Measurements from ENCODE around the gene EPS8. TPM values are rescaled to one million over a fixed set of nuclear protein-coding genes. Genes with fewer than 3 reads are reported as not detected.

The EPS8 gene
- polyA plus RNA-seq, 3 donors, result 4.1 to 4.8 (median 4.3) TPM

GRCh38 chr12:15706010-15706676, 83.0 kb downstream of the EPS8 start:
- Histone ChIP-seq H3K36me3 (replicated peaks in 1 of 2; ENCODE audit: control insufficient read depth in 1 of 2, insufficient read depth in 2 of 2, low read length in 2 of 2) (no peaks in the 10 kb centered on the region), H3K9ac (ENCODE audit: insufficient read depth, low read length, poor library complexity, severe bottlenecking) (no peak overlapping the region), H3K27me3 (ENCODE audit: control insufficient read depth in 2 of 2, insufficient read depth in 2 of 2, low read length in 2 of 2) (no peaks in the 10 kb centered on the region), H3K4me1 (ENCODE audit: control insufficient read depth in 1 of 2, insufficient read depth in 2 of 2, low read length in 2 of 2) (peaks cover 12 to 20% of the 10 kb centered on the region in 2 donors), H4K20me1 (ENCODE audit: insufficient read depth, low read length) (no peaks in the 10 kb centered on the region), H3K79me2 (ENCODE audit: insufficient read depth, low read length) (no peaks in the 10 kb centered on the region), H3K4me2 (replicated peaks; ENCODE audit: extremely low read depth, low read length, poor library complexity, severe bottlenecking) (no peak overlapping the region), H2AFZ (ENCODE audit: insufficient read depth, low read depth, low read length, poor library complexity, severe bottlenecking) (no peak overlapping the region), H3K27ac (ENCODE audit: low read depth in 1 of 2, low read length in 2 of 2) (no peak overlapping the region), H3K9me3 (replicated peaks in 1 of 2; ENCODE audit: control insufficient read depth in 1 of 2, insufficient read depth in 1 of 2, low read length in 2 of 2) (no peaks in the 10 kb centered on the region), H3K4me3 (replicated peaks in 1 of 3; ENCODE audit: low read depth in 2 of 3, low read length in 3 of 3) (no peak overlapping the region)
- peaks cover 18% of the 10 kb centered on the region for H3K4me1 Mint-ChIP-seq
- no peaks in the 10 kb centered on the region for H3K9me3 Mint-ChIP-seq
- H3K27ac Mint-ChIP-seq, result no peak overlapping the region
- DNase-seq, result no peak
- intact Hi-C loops (cut with micrococcal nuclease), result loop anchor here in 1 of 2 donors (10.0 kb wide), 1 partner anchor 751 kb away; no protein-coding TSS in a partner anchor
- TF ChIP-seq CTCF (IDR thresholded peaks at IDR 0.05), result no peak
- H3K36me3 Mint-ChIP-seq, result no peaks in the 10 kb centered on the region
- no peak overlapping the region for H3K4me3 Mint-ChIP-seq
- H3K27me3 Mint-ChIP-seq (ENCODE audit: low read depth in 3 of 3), result peaks cover 0 to 1% (median 0%) of the 10 kb centered on the region in 3 donors
- 84% methylated on average over 3 of the region's 4 CpGs for WGBS (ENCODE audit: insufficient coverage)

- Histone ChIP-seq H4K20me1 (ENCODE audit: insufficient read depth, low read length) (no peaks in the 10 kb centered on the region), H3K4me2 (replicated peaks; ENCODE audit: extremely low read depth, low read length, poor library complexity, severe bottlenecking) (no peak overlapping the region), H3K27ac (ENCODE audit: low read depth in 1 of 2, low read length in 2 of 2) (no peak overlapping the region), H3K9ac (ENCODE audit: insufficient read depth, low read length, poor library complexity, severe bottlenecking) (no peak overlapping the region), H3K4me3 (replicated peaks in 1 of 3; ENCODE audit: low read depth in 2 of 3, low read length in 3 of 3) (no peak overlapping the region), H3K36me3 (replicated peaks in 1 of 2; ENCODE audit: control insufficient read depth in 1 of 2, insufficient read depth in 2 of 2, low read length in 2 of 2) (no peaks in the 10 kb centered on the region), H3K9me3 (replicated peaks in 1 of 2; ENCODE audit: control insufficient read depth in 1 of 2, insufficient read depth in 1 of 2, low read length in 2 of 2) (no peaks in the 10 kb centered on the region), H3K4me1 (ENCODE audit: control insufficient read depth in 1 of 2, insufficient read depth in 2 of 2, low read length in 2 of 2) (peaks cover 14 to 25% of the 10 kb centered on the region in 2 donors), H2AFZ (ENCODE audit: insufficient read depth, low read depth, low read length, poor library complexity, severe bottlenecking) (no peak overlapping the region), H3K27me3 (ENCODE audit: control insufficient read depth in 2 of 2, insufficient read depth in 2 of 2, low read length in 2 of 2) (no peaks in the 10 kb centered on the region), H3K79me2 (ENCODE audit: insufficient read depth, low read length) (no peaks in the 10 kb centered on the region)
- Mint-ChIP-seq H3K4me3 (no peak overlapping the region), H3K4me1 (peaks cover 23% of the 10 kb centered on the region), H3K27me3 (ENCODE audit: low read depth in 3 of 3) (peaks cover 0 to 1% (median 0%) of the 10 kb centered on the region in 3 donors), H3K9me3 (no peaks in the 10 kb centered on the region), H3K27ac (no peak overlapping the region), H3K36me3 (no peaks in the 10 kb centered on the region)
- intact Hi-C loops (cut with micrococcal nuclease), result loop anchor here in 1 of 2 donors (10.0 kb wide), 1 partner anchor 751 kb away; no protein-coding TSS in a partner anchor
- WGBS (ENCODE audit: insufficient coverage), result 100% methylated on average over 1 of the region's 2 CpGs
- TF ChIP-seq CTCF (IDR thresholded peaks at IDR 0.05), result no peak
- no peak for DNase-seq
Observed at GRCh38 chr12:15705606-15706005, 83.6 kb downstream of the EPS8 start.
